GM18517 (cell line): ENCODE results near the gene DHX29.
A peak's percentile ranks its signal among the peaks of the same experiment; 100 is the strongest.

Experiments used
- ATAC-seq: cut with Tn5 transposase; IDR thresholded peaks from one replicate; pipeline ENCODE4 v1.9.1; 2021; ENCODE audit warnings: mild to moderate bottlenecking, moderate library complexity; ENCODE audit not compliant: unreplicated experiment

DHX29 gene

DNA sequence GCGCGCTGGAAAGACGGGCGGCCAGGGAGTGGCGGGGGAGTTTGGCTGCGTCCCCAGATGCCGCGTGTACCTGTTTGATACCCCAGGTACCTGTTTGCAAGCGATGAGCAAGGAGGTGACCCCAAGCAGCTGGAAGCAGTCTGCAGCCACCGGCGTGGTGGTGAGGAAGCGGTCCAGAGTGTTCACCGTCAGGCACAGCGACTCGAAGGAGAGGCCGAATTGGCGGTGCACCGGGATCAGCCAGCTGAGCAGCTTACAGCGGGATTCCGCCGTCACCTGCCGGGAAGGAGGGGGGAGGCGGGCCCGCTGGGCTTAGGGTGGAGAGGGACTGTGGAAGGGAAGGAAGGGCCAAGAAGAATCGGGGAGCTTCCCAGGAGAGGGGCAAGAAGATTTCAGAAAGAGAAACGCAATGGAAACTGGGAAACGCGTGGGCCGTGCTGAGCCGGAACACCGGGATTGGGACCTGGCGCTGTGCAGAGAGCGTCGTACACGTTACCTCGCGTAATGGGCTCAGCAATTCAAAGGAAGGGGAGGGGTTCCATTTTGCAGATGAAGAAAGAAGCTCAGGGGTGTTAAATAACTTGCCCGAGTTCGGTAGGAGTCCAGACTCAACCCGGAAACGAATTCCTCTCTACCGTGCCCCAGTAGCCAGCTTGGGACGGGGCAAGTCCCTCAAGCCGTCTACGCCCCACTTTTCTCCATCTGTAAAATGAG lies 75.1 kb downstream of the DHX29 start:
- no peak for ATAC-seq

DNA sequence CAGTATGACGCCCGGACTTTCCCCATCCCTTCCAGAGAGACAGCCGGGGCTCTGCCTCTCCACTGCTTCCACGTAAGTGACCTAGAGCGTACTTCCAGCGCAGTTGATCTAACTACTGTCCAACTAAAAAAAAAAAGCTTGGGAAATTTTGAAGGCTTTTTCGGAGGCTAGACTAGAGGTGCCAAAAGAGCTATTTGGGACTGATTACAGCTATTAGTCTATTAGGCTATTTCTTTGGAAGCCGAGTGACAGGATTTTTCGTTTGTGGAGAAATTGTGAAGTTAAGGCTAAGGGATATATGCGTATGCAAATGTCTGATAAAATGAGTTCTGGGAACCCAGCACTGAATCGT lies 75.6 kb downstream of the DHX29 start:
- no peak for ATAC-seq

DNA sequence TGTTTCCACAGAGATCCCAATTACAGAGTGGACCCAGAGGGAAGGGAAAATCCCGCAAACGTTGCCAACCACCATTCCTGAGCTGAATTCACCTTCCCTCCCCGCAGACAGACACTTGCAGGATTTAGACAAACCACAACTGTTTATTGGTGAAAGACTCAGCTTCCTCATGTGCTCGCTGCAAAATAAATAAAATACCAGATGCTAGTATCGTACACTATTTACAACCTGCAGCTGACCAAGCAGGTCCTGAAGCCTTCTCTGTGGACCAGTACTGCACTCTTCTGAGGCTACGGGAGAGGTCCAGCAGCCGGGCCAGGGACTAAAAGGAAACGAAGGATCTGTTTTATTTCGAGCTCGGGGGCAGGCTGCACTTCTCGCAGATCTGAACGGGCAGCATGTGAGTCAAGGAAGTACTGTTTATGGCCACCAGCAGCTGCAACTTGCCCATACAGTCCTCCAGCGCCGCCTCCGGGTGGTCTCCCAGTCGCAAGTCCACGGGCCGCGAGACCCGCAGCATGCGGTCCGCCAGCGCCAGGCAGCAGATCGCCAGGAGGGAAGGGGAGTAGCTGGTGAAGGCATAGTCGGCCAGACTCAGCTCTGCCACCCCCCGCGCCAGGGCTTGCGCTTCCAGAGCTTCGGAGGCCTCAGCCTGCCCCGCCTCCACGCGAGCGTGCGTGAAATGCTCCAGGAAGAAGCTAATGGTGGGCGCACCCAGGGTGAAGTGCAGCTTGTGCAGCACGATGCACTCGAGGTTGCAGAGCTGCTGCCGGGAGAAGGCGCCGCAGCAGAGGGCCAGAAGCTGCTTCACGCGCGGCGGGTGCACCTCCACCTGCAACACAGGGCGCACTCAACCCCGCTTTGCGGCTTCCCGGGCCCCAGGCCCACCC lies 76.2 kb downstream of the DHX29 start:
- no peak for ATAC-seq

DNA sequence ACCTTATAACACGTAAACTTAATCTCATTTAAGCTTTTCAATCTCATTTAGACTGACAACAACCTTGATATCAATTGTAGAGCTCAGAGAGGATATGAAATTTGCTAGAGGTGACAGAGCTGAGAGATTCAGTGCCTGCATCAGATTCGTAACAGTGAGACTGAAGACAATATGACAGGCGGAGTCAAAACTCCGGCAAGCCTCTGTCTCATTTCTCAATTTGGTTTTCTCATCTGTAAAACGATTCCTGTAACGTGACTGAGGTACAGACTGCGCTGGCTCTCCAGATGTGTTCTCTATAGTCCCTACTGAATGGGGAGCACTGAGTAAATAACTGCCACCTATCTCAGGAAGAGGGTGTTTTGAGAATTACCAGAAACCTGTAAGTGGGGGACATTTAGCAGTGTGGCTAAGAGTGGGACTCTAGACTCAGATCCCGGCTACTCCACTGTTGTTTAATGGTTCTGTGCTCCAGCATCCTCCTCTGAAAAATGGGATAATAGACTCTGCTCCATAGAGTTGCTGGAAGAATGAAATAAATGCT lies 77.3 kb downstream of the DHX29 start:
- no peak for ATAC-seq

DNA sequence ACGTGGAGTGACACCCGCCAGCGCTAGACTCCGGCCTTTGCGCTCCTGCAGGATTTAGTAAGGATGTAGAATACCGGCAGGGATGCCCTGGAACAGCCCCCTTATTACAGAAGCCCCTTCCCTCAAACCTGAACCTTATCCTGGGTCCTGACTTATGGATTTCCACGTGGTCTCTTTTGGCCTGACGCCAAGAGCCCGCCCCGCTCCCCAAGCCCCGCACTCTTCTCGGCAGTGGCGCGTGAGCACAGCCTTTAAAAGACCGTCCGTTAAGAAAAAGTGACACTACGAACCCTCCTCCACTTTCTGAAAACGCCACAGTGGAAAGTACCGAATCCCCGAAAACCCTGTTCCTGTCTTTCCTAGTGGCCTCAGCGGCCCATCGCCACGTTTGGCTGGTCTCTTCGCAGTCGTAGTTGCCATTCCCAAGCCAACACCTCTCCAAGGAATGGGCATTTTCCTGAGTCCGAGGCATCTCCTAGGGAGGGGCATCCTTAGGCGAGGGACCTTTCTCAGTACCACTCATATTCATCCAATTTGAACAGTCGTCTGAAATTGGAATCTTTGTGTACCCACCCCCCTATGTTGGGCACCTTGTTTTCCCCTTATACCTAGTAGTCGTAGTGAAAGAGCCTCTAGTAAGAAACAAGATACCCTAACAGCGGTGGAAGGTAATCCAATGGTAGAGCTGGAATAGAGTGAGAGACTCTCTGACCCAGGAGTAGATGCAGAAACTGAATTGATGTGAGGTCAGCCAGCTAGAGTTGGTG lies 79.6 kb downstream of the DHX29 start:
- no peak for ATAC-seq

DNA sequence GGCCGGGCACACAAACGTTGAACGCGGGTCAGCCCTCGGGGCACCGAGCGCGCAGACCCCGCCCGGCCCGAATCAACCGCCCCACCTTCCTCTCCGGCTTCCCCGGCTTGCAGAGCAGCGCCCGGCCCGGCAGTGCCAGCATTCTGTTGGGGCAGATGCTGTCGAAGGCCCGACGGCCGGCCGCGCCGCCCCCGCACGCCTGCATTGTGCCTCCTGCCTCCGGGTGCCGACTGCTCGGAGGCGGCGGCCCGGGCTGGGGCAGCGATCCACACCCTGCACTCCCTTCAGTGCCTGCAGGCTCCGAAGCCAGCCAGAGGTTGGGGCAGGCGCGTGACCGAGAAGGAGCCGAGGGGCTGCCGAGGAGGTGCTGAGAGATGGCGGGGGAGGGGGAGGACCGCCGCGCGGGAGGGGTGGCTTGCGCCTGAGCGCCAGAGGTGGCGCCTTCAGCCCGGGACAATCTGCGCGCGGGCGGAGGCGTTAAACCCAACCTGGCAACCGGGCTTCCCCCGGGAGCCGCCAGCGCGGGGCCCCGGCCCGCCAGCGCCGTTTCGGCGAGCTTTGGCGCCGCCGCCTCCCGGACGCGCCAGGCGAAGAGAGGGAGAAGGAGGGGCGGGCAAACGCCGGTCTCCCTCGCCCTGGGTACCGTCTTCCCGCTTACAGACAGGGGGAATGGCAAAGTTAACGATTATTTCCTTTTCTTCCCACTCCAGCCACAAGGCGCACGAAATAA lies 80.4 kb downstream of the DHX29 start, which contains the start of gene MCIDAS:
MCIDAS (minus strand) TSS at position 382 of the 730 bp plus-strand sequence; CDS start at position 205, 177 bp downstream.
- peak; percentile 44 for ATAC-seq

DNA sequence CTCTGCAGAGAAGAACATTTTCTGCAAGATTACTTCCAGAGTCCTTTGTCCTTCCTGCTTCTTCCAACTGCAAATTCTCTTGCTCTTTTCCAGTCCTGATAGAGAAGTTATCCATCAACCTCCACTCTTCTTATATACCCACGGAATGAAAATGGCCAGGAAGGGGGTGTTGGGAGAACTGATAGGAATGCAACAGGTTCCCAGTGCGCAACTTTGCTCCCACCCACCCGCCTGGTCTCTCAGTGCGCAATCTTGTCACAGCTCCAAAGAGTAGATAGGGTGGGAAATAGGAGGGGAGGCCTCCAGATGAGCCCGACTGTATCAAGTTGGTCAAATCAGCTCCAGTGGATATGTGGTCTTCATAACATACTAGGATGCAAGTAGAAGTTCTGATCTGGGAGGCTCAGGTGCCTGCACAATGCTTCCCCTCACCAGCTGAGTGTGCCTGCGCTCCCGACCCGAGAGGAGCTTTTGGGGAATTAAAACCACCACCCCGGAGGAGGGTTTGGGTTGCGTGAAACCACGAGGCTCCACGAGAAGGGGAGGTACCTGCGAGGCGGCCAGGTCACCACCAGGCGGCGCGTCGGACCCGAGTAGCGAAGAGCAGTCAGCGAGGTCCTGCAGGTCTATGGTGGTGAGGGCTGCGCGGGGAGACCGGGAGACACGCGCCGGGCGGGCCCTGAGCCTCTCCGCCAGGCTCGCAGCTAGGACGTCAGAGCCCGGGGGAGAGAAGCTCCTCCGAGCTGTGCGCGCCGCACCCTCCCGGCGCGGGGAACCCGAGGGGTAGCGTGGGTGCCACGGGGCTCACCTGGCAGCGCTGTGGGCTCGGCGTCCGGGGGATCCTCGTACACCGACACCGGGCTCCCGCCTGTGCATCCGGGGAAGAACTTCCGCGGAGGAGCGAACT lies 81.2 kb downstream of the DHX29 start:
- peak; percentile 48 for ATAC-seq

DNA sequence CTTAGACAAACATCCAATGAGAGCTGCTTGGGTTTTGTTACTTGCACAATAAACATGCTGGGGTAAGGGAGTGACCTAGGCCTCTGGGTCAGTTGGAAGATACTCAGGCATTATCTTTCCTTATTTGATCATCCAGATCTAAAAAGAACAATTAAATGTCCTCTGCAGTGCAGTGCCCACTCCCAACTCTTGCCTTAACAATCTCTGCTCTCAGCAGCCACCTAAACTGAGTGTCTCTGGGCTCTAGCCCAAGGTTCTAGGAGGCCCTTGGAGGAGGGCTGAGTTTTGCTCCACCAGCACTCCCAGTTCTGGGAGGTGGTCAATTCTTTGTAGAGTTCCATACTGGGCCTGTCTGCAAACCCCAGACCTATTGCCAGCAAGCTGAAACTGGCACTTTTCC lies 82.1 kb downstream of the DHX29 start:
- ATAC-seq = no peak

DNA sequence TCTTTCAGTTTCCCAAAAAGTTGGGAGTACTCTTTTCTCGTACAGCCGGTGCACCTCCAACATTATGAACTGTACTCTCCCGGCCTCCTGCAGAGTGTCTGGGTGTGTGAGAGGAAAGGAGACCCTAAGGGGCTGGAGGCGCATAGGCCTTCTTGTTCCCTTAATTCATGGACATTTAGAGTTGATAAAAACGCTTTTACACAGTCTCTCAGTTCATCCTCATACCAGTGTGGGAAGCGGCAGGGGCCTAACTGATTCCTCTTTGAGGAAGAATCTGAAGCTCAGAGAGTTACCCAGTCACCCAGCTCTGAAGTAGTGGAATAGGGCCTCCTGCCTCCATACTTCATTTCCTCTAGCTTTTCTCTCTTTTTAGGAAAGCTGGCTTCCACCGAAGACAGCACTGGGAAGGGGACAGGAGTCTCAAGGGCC lies 83.7 kb downstream of the DHX29 start:
- no peak for ATAC-seq

DNA sequence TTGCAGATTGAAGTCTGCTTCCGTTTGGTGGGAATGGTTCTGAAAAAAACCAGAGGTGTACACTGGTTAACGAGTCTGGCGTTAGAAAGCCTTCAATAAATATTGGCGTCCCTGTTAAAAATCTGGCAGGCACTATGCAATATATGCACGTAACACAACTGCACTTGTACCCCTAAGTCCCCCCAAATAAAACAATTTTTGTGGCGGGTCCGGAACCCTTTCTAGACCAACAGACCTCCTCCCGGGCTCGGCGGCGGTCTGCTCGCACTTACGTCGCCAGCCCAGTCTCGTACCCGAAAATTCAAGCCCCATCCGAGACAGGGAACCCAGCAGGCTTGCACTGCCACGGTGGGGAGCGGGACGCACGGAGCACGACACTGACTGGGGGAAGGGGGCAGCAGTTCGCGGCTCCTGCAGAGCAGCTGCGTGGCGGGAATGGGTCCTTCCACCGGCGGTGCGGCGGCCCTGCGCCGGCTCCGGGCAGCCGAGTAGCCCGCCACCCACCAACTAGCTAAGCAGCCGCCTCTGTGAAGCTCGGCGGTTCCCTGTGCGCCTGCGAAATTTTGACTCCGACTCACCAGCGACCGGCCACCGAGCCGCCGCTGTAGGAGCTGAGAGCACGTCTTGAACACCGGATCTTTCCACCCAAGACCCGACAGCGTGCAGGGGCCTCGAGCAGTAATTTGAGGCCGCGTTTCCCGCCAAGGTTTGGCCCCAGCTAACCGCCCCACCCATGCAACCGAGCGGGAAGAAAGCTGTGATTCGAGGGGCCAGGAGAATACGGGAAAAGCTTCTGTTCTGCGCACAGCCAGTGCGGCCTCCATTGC lies 84.3 kb downstream of the DHX29 start:
- ATAC-seq = no peak

DNA sequence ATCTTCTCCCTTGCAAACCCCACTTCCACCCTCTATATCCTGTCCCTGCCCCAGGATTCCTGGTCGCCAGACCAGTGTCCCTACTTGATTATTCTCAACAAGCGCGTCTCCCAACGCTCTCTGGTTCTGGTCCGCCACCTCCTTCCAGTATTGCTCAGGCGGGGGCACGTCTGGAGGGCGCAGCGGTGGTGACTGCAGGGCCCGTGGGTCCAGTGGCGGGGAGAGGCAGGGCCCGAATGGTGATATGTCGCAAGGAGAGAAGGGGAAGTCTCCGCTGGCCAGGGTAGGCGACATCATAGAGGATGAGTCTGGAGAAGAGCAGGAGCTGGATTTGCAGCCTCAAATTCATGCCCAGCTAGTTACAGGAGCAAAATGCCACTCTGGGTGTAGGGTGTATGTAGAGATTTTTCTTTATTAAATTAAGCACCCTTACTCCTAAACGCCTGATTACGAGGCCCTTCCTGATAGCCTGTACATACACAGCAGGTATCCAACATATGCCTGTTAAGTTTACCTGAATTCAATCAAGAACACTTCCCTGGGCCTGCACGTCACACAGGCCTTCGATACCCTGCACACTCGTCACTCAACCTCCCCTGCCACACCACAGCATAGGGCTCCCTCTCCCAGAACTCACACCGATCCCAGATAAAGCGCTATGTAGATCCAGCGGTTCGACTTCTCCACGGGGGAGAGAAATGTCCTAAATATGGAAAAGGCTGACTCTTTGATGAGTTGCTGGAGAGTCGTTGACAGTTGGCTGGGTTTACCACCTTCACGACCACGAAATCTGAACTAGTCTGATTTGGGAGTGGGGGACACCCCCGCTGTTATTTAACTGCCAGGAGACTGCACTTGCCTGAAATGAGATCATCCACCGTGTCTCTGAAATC lies 85.2 kb downstream of the DHX29 start:
- no peak for ATAC-seq

DNA sequence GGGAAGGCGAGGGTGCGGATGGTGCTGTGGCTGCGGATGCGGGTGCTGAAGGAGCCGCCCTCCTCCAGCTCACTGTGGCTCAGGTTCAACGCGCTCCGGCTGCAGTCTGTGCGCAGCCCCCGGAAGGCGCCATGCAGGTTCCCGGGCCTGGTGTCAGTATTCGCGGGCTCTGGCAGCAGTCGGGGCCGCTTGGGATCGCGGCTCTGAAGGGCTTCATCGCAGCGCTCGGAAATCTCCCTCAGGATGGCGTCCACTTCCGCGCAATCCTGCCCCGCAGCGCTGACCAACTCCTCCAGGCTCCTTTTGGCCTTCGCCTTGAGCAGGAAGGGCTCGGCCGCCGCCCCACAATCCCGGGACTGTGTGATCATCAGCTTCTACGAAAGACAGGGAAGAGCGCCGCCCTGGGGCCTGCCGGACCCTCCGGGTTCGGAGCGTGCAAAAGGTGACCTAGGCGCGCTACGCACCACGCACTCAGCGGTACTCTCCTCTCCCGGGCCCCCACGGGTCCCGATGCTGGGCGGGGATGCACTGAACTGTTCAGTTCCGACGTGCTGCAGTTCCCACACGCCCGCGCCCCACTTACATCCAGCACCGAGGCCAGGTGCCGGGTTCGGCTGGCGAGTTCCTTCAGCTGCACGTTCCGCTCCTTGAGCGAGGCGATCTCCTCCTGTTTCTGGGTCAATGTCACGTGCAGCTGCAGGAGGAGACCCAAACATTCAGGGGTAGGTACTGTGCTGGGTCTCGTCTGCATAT lies 86.9 kb downstream of the DHX29 start:
- no peak for ATAC-seq

DNA sequence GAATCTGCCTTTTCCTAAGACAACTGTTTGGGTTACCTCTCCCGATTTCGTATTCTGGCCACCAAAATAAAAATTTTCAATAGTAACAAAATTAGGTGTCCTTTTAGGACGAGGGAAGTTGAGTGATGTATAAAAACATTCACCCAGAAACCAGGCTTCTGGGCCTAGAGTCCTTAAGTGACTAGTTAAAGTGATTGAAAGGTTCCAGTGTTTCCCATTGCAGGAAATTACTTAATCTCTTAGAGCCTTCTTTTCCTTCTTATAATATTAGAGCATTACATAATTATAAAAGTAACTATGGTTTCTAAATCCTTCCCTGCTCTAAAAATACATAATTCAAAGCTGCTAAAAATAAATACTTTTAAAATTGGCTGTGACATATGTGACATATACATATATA lies 87.7 kb downstream of the DHX29 start:
- ATAC-seq = no peak

DNA sequence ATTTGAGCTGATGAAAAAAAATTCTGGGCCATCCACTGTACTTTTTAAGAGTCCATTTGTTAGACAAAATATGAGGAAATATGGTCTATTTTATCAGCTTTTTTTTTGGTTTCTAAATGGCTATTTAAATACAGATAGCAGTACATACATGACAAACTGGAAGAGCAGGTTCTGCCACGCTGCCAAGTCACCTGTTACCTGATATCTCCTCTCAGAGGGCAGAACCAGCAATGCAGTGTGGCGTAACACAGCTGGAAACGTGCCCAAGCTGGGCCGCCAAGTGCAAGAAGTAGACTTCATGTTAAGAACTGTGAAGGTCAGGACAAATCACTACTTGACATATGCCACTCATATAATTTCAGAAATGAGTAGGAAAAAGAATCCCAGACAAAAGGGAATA lies 88.5 kb downstream of the DHX29 start:
- ATAC-seq = no peak

DNA sequence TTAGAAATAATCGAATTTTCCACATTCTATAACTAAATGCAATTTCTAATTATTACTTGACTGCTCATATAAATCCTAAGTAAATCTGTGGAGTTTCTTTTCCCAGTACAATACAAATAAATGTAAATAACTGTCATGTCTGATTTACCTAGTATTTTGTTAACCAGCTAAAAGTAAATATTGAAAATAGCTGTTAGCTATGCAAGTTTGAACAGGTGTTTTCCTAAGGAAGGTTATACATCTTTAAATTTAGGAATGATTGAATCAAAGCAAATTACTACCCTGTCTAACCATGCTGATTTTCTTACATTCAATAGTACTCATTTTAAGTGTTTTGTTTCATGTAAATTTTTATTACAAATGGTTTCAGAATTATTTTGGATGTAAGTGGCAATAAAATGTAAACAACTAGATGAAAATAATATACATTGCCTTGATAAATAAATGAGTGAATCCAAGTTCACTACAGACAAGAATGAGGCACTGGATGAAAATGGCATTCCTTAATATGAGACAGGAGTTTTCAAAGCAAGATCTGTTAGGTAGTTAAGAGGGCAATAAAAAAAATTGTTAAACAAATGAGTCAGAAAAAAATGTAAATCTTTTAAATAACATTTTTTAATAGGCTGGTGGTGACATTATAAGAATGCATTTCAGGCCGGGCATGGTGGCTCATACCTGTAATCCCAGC lies 96.2 kb downstream of the DHX29 start:
- ATAC-seq = no peak
